M059J (cell line): ENCODE data around the gene FRMD4A. TPM values are rescaled to one million over a fixed set of nuclear protein-coding genes. Genes with fewer than 3 reads are reported as not detected.

Experiments
- DNase-seq: peaks from one replicate; pipeline ENCODE4 v3.0.0-alpha.2; 2012; ENCODE audit warnings: low read depth
- total RNA-seq: library from RNA; depleted of rRNA; stranded (reverse); fragments of >200 nt; shearing (Covaris generic); gene quantifications from 2 replicates; pipeline ENCODE4 v1.2.3, GENCODE V29; 2014

Gene FRMD4A
- total RNA-seq, 1 experiment from 2014 or later, result 10.8 TPM

- DNase-seq, result no peak
These were observed 341.1 kb downstream of the FRMD4A start for GRCh38 chr10:13989616-13990015.

- peak; percentile 90 for DNase-seq
These were observed 343.3 kb downstream of the FRMD4A start for GRCh38 chr10:13987446-13987845.

- DNase-seq, result peak; percentile 90
These were observed 346.0 kb downstream of the FRMD4A start for GRCh38 chr10:13984647-13985155.

- no peak for DNase-seq
These were observed 347.7 kb downstream of the FRMD4A start for GRCh38 chr10:13983035-13983434.

- peak; percentile 81 for DNase-seq
These were observed 352.1 kb downstream of the FRMD4A start for GRCh38 chr10:13978533-13979115.

GRCh38 chr10:13977861-13978532, 352.7 kb downstream of the FRMD4A start:
- DNase-seq, result no peak

- peak; percentile 26 for DNase-seq
These were observed 357.0 kb downstream of the FRMD4A start for GRCh38 chr10:13973742-13974141.

GRCh38 chr10:13972609-13973008, 358.1 kb downstream of the FRMD4A start:
- no peak for DNase-seq

GRCh38 chr10:13971601-13972475, 358.9 kb downstream of the FRMD4A start:
- peak; percentile 67 for DNase-seq

GRCh38 chr10:13970957-13971353, 359.8 kb downstream of the FRMD4A start:
- DNase-seq, result no peak

- DNase-seq, result no peak
These were observed 360.3 kb downstream of the FRMD4A start for GRCh38 chr10:13970236-13970956.

- DNase-seq, result peak; percentile 28
These were observed 361.0 kb downstream of the FRMD4A start for GRCh38 chr10:13969792-13970140.

- DNase-seq, result peak; percentile 85
These were observed 361.5 kb downstream of the FRMD4A start for GRCh38 chr10:13969118-13969791.

GRCh38 chr10:13961853-13962252, 368.9 kb downstream of the FRMD4A start:
- no peak for DNase-seq

GRCh38 chr10:13961097-13961496, 369.6 kb downstream of the FRMD4A start:
- DNase-seq, result peak; percentile 86

GRCh38 chr10:13960603-13961002, 370.1 kb downstream of the FRMD4A start:
- DNase-seq, result peak; percentile 29

- DNase-seq, result peak; percentile 47
These were observed 371.0 kb downstream of the FRMD4A start for GRCh38 chr10:13959443-13960359.

- no peak for DNase-seq
These were observed 372.9 kb downstream of the FRMD4A start for GRCh38 chr10:13957856-13958255.

GRCh38 chr10:13956826-13957225, 373.9 kb downstream of the FRMD4A start:
- no peak for DNase-seq

GRCh38 chr10:13955409-13956068, 375.2 kb downstream of the FRMD4A start:
- no peak for DNase-seq
